MCF 10A (cell line): Measurements from ENCODE around the gene GPR35. TPM values are rescaled to one million over a fixed set of nuclear protein-coding genes. Genes with fewer than 3 reads are reported as not detected.

Source experiments
- BruUV-seq: library from RNA; stranded (reverse); fragments of 400-500 nt; replicated peaks from 2 replicates; lab custom pipeline; 2021; lab: Mats Ljungman, UMichigan
- CTCF ChIA-PET: fragments of 300-600 bp; sonication (Branson Sonifier 250); formaldehyde crosslinking; extraction: SDS; loops from one replicate; lab custom pipeline; 2021; ENCODE audit warnings: antibody characterized with exemption, inconsistent platforms; lab: Yijun Ruan, JAX
- POLR2A ChIA-PET: fragments of 300-600, 350-650 bp; sonication (Branson Sonifier 250); formaldehyde crosslinking; extraction: SDS; loops from one replicate; lab custom pipeline; 2020; ENCODE audit warnings: antibody characterized with exemption, inconsistent platforms; lab: Yijun Ruan, JAX
- DNase-seq: peaks from one replicate; pipeline ENCODE4 v3.0.0-alpha.2; 2018; ENCODE audit not compliant: unreplicated experiment
- H3K27ac Mint-ChIP-seq: one replicate; pipeline ENCODE4 v1.8.0; 2022; ENCODE audit warnings: mild to moderate bottlenecking, low read depth, mixed read lengths; ENCODE audit not compliant: unreplicated experiment
- H3K27me3 Mint-ChIP-seq: one replicate; pipeline ENCODE4 v1.8.0; 2022; ENCODE audit warnings: mixed read lengths; ENCODE audit not compliant: insufficient read depth, unreplicated experiment
- H3K36me3 Mint-ChIP-seq: one replicate; pipeline ENCODE4 v1.8.0; 2022; ENCODE audit warnings: mild to moderate bottlenecking, moderate library complexity, mixed read lengths; ENCODE audit not compliant: insufficient read depth, unreplicated experiment
- H3K4me1 Mint-ChIP-seq: one replicate; pipeline ENCODE4 v1.8.0; 2022; ENCODE audit warnings: mixed read lengths; ENCODE audit not compliant: insufficient read depth, unreplicated experiment
- H3K4me3 Mint-ChIP-seq: one replicate; pipeline ENCODE4 v1.8.0; 2022; ENCODE audit warnings: mild to moderate bottlenecking, moderate library complexity, mixed read lengths; ENCODE audit not compliant: unreplicated experiment
- H3K9me3 Mint-ChIP-seq: one replicate; pipeline ENCODE4 v1.8.0; 2022; ENCODE audit warnings: mixed read lengths; ENCODE audit not compliant: unreplicated experiment
- CTCF ChIP-seq: fragments of 200-600 bp; IDR thresholded peaks from one replicate; pipeline ENCODE4 v1.8.0; 2022; ENCODE audit warnings: antibody characterized with exemption, mild to moderate bottlenecking; ENCODE audit not compliant: unreplicated experiment
- intact Hi-C: fragments of 100-400 bp; cut with micrococcal nuclease; formaldehyde crosslinking; loops from 2 replicates; pipeline ENCODE4 v1.14.1; 2022
- total RNA-seq: library from RNA; stranded (reverse); gene quantifications from 2 replicates; pipeline ENCODE4 v1.2.3, GENCODE V29; 2022

The GPR35 gene
- total RNA-seq, 1 experiment from 2014 or later = 0.42 TPM

- Mint-ChIP-seq H3K36me3 (peaks cover 15% of the 10 kb centered on the region), H3K4me1 (peaks cover 16% of the 10 kb centered on the region), H3K27ac (no peak overlapping the region), H3K27me3 (no peaks in the 10 kb centered on the region), H3K4me3 (no peak overlapping the region), H3K9me3 (no peaks in the 10 kb centered on the region)
- CTCF ChIA-PET = interaction anchor here (0.6 to 0.7 kb wide), 2 partner anchors 369 to 1110 kb away, joined by 3 read pairs; no protein-coding TSS in a partner anchor
- POLR2A ChIA-PET = interaction anchor here (0.7 kb wide), 2 partner anchors 11 to 21 kb away, joined by 3 to 4 read pairs; no protein-coding TSS in a partner anchor
- intact Hi-C loops = no loop called here
- BruUV-seq = no TSS peak
- no peak for DNase-seq
- TF ChIP-seq CTCF = no peak
Observed at GRCh38 chr2:240590681-240591111, 34.6 kb upstream of the GPR35 start.

- no peak for DNase-seq
- POLR2A ChIA-PET = interaction anchor here (0.7 kb wide), 2 partner anchors 11 to 128 kb away, joined by 3 to 4 read pairs; no protein-coding TSS in a partner anchor
Observed at GRCh38 chr2:240591226-240591625, 34.1 kb upstream of the GPR35 start.

GRCh38 chr2:240591784-240592183 is 33.5 kb upstream of the GPR35 start:
- CTCF ChIA-PET = no interaction called here
- no TSS peak for BruUV-seq
- peaks cover 15% of the 10 kb centered on the region for H3K36me3 Mint-ChIP-seq

More at GRCh38 chr2:240591226-240591625, 34.1 kb upstream of the GPR35 start:
- Mint-ChIP-seq H3K27ac (no peak overlapping the region), H3K4me3 (no peak overlapping the region), H3K27me3 (no peaks in the 10 kb centered on the region), H3K9me3 (no peaks in the 10 kb centered on the region), H3K4me1 (peaks cover 16% of the 10 kb centered on the region), H3K36me3 (peaks cover 15% of the 10 kb centered on the region)
- no peak for TF ChIP-seq CTCF
- CTCF ChIA-PET = interaction anchor here (0.6 to 0.7 kb wide), 2 partner anchors 370 to 1109 kb away, joined by 3 read pairs; no protein-coding TSS in a partner anchor
- no TSS peak for BruUV-seq
- intact Hi-C loops = no loop called here

More at GRCh38 chr2:240591784-240592183, 33.5 kb upstream of the GPR35 start:
- Mint-ChIP-seq H3K4me1 (peaks cover 16% of the 10 kb centered on the region), H3K9me3 (no peaks in the 10 kb centered on the region), H3K27ac (no peak overlapping the region), H3K4me3 (no peak overlapping the region), H3K27me3 (no peaks in the 10 kb centered on the region)
- intact Hi-C loops = no loop called here
- POLR2A ChIA-PET = interaction anchor here (0.7 kb wide), 1 partner anchor 129 kb away, joined by 3 read pairs; no protein-coding TSS in a partner anchor
- no peak for DNase-seq
- no peak for TF ChIP-seq CTCF
